ENCODE data around the gene TOE1.

- TF ChIP-seq, protein P1, sequence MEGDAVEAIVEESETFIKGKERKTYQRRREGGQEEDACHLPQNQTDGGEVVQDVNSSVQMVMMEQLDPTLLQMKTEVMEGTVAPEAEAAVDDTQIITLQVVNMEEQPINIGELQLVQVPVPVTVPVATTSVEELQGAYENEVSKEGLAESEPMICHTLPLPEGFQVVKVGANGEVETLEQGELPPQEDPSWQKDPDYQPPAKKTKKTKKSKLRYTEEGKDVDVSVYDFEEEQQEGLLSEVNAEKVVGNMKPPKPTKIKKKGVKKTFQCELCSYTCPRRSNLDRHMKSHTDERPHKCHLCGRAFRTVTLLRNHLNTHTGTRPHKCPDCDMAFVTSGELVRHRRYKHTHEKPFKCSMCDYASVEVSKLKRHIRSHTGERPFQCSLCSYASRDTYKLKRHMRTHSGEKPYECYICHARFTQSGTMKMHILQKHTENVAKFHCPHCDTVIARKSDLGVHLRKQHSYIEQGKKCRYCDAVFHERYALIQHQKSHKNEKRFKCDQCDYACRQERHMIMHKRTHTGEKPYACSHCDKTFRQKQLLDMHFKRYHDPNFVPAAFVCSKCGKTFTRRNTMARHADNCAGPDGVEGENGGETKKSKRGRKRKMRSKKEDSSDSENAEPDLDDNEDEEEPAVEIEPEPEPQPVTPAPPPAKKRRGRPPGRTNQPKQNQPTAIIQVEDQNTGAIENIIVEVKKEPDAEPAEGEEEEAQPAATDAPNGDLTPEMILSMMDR (IDR thresholded peaks at IDR 0.05) = no peak
- TF ChIP-seq EP300 (IDR thresholded peaks at IDR 0.05) = no peak
Observed at GRCh38 chr1:45317166-45317565, 22.8 kb upstream of the TOE1 start.
